CD4-positive, alpha-beta T cell treated with Interleukin-15 for 1 hour (primary cell): Measurements from ENCODE around the gene CCDC60.

Experiments used
- DNase-seq: peaks from one replicate; pipeline ENCODE4 v3.0.0-alpha.2; 2020

Gene CCDC60

DNA sequence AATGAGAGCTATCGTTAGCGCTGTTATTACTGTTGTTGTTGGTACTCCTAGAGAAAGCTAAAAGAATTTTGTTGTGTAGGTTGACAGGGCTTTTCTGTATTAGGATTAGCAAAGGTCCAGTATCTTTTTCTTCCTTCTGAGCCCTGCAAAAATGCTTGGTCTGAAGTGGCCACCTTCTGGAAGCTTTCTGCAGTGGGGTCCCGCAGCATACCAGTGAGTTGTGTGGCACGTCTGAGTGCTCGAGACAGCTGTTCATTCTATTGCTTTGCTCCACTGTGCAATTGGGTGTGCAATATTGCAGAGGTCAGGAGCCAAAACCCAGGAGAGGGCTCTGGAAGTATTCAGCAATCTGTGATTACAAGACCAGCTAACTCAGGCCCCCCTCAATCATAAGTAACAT lies 57.1 kb downstream of the CCDC60 start:
- DNase-seq, result no peak

- DNase-seq, result no peak
Measured at GRCh38 chr12:119393677-119394076, 59.1 kb downstream of the CCDC60 start.

GRCh38 chr12:119397540-119397939 lies 63.0 kb downstream of the CCDC60 start:
- no peak for DNase-seq

DNA sequence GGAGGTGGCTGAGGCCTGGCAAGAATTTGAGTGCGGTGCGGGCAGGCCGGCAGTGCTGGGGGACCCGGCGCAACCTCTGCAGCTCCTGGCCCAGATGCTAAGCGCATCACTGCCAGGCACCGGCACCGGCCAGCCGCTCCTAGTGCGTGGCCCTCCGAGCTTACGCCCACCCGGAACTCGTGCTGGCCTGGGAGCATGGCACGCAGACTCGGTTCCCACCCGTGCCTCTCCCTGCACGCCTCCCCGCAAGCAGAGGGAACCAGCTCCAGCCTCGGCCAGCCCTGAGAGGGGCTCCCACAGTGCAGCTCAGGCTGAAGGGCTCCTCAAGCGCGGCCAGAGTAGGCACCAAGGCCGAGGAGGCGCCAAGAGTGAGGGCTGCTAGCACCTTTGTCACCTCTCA lies 63.7 kb downstream of the CCDC60 start:
- DNase-seq, result no peak

DNA sequence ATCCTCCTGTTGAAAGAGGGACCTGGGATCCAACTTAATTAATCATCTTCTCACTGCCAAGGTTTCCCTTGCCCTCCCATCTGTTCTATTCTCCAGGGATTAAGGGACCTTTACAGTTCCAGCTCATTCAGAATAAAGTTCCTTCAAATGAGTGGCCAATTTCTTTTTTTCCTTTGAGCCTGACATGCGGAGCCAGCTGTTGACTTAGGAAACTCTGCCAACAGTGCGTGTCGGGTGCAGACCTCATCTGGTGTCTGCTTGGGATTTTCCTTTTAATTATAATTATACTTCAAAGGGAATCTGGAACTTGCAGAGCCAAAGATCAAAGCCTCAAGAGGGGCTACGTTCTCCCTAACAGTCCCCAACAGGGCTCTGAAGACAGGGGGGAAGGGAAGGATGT lies 64.8 kb downstream of the CCDC60 start:
- DNase-seq, result no peak

- no peak for DNase-seq
Measured at GRCh38 chr12:119406308-119406707, 71.8 kb downstream of the CCDC60 start.

- DNase-seq, result no peak
Measured at GRCh38 chr12:119406811-119407210, 72.3 kb downstream of the CCDC60 start.

DNA sequence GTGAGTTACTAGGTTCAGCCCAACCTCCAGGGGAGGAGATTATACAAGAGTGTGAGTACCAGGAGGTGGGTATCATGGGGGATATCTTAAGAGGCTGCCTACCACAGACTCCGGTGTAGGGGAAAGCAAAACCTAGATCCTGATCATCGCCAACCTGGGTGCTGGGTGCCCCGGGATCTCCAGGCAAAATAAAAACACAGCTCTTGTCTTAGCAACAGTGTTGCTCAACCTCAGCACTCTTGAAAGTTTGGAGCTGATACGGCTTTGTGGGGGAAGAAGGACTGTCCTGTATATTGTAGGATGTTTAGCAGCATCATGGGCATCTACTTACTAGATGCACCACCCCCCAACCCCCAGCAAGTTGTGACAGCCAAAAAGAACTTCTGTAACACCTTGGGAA lies 74.5 kb downstream of the CCDC60 start:
- no peak for DNase-seq

GRCh38 chr12:119410396-119410795 lies 75.9 kb downstream of the CCDC60 start:
- no peak for DNase-seq

GRCh38 chr12:119412306-119412705 lies 77.8 kb downstream of the CCDC60 start:
- DNase-seq, result no peak

DNA sequence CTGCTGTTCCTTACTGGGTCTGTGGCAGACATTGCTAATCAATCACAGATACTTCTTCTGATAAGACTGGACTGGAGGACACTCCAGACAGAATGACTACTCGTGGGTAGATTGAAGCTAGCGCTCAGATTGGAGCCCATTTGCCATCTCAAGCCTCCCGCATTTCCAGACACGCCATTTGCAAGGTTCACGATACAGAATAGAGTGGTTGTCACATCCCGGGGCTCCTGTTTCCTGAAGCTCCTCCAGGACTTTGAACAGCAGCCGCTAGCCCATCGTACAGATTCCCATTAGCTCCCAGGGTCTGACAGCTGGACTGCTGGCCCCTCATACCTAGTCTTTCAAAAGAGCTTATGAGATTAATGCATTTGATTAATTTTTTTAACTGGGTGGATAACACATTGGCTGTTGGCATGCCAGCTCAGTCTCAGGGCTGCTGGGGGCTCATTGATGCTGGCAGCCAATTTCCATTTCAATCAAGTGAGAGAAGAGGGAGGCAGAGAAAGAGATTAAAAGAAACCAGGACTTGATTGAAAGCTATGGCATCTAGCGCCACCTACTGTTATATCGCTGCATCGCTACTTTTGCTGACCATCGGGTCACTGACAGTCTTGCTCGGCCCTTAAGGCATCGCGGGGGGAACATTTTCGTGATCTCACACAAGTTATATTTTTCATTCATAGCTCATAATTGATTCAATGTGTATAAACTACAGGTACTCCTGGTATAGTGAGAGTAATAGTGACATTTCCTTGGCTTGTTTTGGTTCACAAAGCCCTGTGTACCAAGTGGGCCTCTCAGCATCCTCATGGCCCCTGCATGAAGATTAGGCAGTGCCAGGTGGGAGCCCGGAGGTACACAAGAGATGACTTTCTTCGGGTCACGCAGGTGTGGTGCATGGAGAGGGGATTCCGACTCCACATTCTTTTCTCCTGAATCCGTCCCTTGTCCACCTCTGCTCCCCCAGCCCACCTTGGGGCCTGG lies 78.6 kb downstream of the CCDC60 start:
- no peak for DNase-seq

DNA sequence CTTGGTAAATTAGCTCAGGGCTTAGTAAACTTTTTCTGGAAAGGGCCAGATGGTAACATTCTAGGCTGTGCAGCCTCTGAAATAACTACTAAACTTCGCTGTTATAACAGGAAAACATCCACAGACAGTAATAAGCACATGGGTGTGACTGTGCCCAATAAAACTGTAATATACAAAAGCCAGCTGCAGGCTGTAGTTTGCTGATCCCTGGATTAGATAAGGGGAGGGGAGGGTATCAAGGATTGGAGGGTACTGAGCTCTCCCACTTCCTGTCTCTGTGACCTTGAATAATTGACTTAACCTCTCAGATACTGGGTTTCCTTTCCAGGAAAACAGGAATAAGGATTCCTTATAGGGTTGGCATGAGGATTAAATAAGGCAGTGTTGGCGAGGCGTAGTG lies 81.2 kb downstream of the CCDC60 start:
- no peak for DNase-seq

- DNase-seq, result no peak
Measured at GRCh38 chr12:119417440-119417839, 82.9 kb downstream of the CCDC60 start.

GRCh38 chr12:119419381-119419780 lies 84.9 kb downstream of the CCDC60 start:
- DNase-seq, result no peak

GRCh38 chr12:119423285-119423684 lies 88.8 kb downstream of the CCDC60 start:
- no peak for DNase-seq

DNA sequence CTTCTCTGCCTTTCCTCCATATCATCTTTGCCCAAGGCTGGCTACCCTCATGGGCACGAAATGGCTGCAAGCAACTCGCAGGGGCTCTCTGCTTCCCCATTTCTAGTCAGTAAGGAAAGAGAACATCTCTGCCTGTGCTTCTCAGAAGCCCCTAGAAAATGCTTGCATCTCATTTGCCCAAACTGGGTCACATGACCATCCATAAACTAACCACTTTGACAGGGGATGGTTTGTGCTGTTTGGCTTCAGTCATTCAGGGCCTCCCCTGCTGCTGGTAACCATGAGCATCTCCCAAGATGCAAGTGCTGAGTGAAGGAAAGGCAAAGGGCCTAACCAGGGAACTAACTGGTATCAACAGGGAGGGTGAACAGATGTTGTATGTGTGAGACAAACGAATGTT lies 91.1 kb downstream of the CCDC60 start:
- DNase-seq, result no peak

DNA sequence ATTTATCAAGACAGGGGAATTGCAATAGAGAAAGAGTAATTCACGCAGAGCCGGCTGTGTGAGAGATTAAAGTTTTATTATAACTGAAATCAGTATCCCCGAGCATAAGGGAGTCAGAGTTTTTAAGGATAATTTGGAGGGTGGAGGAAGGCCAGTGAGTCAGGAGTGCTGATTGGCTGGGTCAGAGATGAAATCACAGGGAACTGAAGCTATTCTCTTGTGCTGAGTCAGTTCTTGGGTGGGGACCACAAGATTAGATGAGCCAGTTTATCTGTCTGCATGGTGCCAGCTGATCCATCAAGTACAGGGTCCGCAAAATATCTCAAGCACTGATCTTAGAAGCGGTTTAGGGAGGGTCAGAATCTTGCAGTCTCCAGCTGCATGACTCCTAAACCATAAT lies 96.6 kb downstream of the CCDC60 start:
- DNase-seq, result no peak

DNA sequence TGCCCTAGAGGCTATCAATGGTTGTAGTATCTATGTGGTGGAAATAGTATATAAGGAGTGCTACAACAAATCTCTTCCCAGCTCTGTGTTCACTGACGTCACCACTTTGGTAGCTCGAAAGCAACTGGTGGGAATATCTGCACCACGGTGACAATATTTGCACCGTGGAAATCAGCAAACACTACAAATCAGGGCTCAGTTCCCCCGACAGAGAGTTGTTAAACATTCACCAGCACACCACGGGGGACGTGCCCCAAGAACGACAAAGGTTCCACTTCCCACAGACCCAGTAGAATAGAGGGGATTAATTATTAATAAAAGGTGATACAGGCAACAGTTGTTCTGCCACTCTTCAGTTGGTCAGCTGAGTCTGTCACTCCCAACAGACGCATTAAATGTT lies 98.4 kb downstream of the CCDC60 start:
- no peak for DNase-seq

- no peak for DNase-seq
Measured at GRCh38 chr12:119440803-119441360, 106.4 kb downstream of the CCDC60 start.

- no peak for DNase-seq
Measured at GRCh38 chr12:119444462-119445044, 110.0 kb downstream of the CCDC60 start.

DNA sequence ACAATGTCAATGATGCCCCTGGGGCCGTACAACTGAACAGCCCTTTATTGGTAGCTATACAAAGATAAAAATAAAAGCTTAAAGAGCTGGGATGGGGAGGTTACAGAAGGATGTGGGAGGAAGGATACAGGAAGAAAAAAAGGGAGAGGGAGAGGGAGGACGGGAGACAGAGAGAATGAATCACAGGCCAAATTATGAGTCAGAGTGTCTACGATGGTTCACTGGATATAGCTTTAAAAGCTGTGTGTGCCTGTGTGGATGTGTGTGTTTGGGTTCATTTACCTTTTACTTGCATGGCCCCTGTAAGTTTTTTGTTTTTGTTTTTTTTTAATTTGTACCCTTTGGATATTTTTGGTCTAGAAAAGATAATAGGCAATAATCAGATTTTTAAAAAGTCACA lies 111.9 kb downstream of the CCDC60 start:
- no peak for DNase-seq

GRCh38 chr12:119447126-119447525 lies 112.6 kb downstream of the CCDC60 start:
- no peak for DNase-seq

DNA sequence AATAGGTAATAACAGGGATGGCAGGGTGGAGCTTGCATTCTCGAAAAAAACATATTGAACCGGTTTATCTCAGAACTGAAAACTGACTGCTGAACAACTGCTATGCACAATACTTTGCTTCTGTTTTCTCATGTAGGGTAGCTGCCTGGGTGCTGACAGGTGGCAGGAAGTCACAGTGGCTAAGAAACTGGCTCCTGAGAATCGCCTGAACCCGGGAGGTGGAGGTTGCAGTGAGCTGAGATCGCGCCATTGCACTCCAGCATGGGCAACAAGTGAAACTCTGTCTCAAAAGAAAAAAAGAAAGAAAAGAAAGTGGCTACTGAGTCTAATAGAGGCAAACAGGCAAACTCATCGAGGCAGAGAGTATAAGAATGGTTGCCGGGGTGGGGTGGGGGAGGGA lies 113.1 kb downstream of the CCDC60 start:
- no peak for DNase-seq

- DNase-seq, result no peak
Measured at GRCh38 chr12:119448611-119449131, 114.1 kb downstream of the CCDC60 start.
